MG63 (cell line): ENCODE data around the gene TBC1D8. TPM values are rescaled to one million over a fixed set of nuclear protein-coding genes. Genes with fewer than 3 reads are reported as not detected.

Source experiments
- DNase-seq: peaks from one replicate; pipeline ENCODE4 v3.0.0-alpha.2; 2020
- H3K27me3 ChIP-seq: fragments of 250-450 bp; sonication (Bioruptor Pico); 2 replicates; pipeline ENCODE4 v1.5.1; 2020; ENCODE audit warnings: mild to moderate bottlenecking, moderate library complexity
- H3K36me3 ChIP-seq: fragments of 250-450 bp; sonication (Bioruptor Pico); 2 replicates; pipeline ENCODE4 v1.5.1; 2020; ENCODE audit warnings: mild to moderate bottlenecking, moderate library complexity
- H3K4me3 ChIP-seq: fragments of 250-450 bp; sonication (Bioruptor Pico); 2 replicates; pipeline ENCODE4 v1.5.1; 2020; ENCODE audit warnings: mild to moderate bottlenecking, moderate library complexity
- H3K9me3 ChIP-seq: fragments of 250-450 bp; sonication (Bioruptor Pico); 2 replicates; pipeline ENCODE4 v1.5.1; 2020; ENCODE audit warnings: mild to moderate bottlenecking, moderate library complexity
- total RNA-seq: library from RNA; depleted of rRNA; stranded (reverse); fragments of >200 nt; shearing (Covaris generic); gene quantifications from 2 replicates; pipeline ENCODE4 v1.2.3, GENCODE V29; 2014; ENCODE audit warnings: low replicate concordance

The TBC1D8 gene
- total RNA-seq, 1 experiment from 2014 or later = 15.5 TPM

GRCh38 chr2:100976645-100977391, 174.4 kb downstream of the TBC1D8 start:
- DNase-seq = peak; percentile 53

GRCh38 chr2:100976061-100976460, 175.1 kb downstream of the TBC1D8 start:
- DNase-seq = no peak
- H3K36me3 ChIP-seq = no peaks in the 10 kb centered on the region
- no peaks in the 10 kb centered on the region for H3K27me3 ChIP-seq
- H3K9me3 ChIP-seq = no peaks in the 10 kb centered on the region
- H3K4me3 ChIP-seq = no peak overlapping the region

More at GRCh38 chr2:100976645-100977391, 174.4 kb downstream of the TBC1D8 start:
- no peaks in the 10 kb centered on the region for H3K27me3 ChIP-seq
- H3K36me3 ChIP-seq = no peaks in the 10 kb centered on the region
- no peak overlapping the region for H3K4me3 ChIP-seq
- no peaks in the 10 kb centered on the region for H3K9me3 ChIP-seq

DNA sequence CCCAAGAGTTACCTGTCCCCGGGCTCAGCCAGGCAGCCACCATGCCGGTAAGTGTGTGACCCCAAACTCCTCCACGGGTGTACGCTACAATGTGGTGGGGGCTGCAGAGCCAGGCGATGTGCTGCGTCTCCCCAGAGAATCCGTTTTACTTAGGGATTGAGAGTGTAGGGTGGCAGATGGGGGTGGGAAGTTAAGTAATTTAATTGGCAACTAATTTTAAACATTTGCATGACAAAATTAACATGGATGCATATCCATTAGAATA, 175.7 kb downstream of the TBC1D8 start:
- Histone ChIP-seq H3K27me3 (no peaks in the 10 kb centered on the region), H3K36me3 (no peaks in the 10 kb centered on the region), H3K4me3 (no peak overlapping the region), H3K9me3 (no peaks in the 10 kb centered on the region)
- no peak for DNase-seq

DNA sequence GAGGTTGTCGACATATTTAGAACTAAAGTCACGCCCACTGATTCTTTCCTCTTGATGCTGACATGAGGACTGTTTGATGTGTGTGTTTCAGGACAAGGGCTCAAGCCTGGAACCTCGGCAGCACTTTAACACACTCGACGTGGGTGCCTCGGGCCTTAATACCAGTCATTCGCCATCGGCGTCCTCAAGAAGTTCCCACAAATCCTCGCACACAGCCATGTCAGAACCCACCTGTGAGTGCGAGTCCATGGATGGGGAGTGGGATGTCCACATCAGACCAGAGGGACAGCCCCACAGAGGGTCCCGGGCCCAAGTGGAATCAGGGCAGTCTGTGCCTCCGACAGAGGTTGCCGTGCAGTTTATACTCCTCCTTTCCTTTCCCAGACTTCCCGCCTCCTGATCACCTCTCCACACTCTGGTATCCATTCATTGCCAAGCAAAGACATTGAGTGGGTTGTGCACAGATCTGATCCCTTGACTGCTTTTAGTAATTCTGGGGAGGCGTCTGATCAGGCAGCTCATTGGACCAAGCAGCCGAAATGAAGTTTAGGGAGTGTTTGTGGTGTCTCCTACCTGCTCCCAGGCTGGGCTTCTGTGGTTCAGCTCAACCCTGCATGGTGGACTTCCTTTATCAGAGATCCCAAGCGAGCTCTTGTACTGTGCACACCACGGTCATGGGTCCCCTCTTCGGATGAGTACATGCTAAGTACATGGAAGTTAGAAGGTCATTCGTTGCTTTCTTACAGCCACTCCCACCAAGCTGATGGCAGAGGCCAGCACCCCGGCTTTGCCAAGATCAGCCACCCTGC, 176.3 kb downstream of the TBC1D8 start:
- Histone ChIP-seq H3K4me3 (no peak overlapping the region), H3K36me3 (no peaks in the 10 kb centered on the region), H3K9me3 (no peaks in the 10 kb centered on the region), H3K27me3 (no peaks in the 10 kb centered on the region)
- DNase-seq = no peak

- H3K36me3 ChIP-seq = no peaks in the 10 kb centered on the region
- H3K9me3 ChIP-seq = no peaks in the 10 kb centered on the region
- H3K27me3 ChIP-seq = no peaks in the 10 kb centered on the region
- no peak overlapping the region for H3K4me3 ChIP-seq
- DNase-seq = no peak
These were observed 178.7 kb downstream of the TBC1D8 start for GRCh38 chr2:100972452-100972851.

DNA sequence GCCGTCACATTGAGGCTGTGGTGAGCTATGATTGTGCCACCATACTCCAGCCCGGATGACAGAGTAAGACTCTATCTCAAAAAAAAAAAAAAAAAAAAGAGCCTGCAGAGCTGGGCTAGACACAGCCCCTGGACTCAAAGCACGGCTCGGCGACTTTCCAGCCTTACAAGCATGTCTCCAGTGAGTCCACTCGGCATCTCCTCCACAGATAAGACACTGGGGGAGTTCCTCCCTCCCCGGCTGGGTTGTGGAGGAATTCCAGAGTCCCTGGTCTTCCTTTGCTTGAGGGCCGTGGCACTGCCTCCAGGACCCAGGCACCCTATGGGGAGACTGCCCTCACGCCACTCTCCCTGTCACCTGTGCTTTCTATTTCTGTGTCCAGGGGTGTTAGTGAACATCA, 180.0 kb downstream of the TBC1D8 start:
- Histone ChIP-seq H3K4me3 (no peak overlapping the region), H3K27me3 (no peaks in the 10 kb centered on the region), H3K36me3 (no peaks in the 10 kb centered on the region), H3K9me3 (no peaks in the 10 kb centered on the region)
- DNase-seq = no peak

DNA sequence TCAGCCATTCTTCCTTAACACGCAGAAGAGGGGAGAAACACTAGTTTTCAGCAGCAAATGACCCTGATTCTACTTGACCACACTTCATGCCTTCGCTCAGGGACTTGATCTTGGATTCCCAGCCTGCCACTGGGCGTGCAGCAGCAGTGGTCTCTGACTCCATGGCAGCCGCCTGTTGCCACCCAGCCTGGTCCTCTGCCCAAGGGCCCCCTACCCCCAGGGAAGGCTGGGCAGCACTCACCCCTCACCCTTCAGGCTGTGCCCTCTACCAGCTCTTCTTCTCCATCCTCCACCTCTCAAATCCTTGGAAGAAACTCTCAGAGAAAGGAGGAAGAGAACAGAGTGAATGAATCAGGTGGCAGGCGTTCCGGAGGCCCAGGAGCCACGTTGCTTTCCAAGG, 181.2 kb downstream of the TBC1D8 start:
- no peaks in the 10 kb centered on the region for H3K27me3 ChIP-seq
- H3K36me3 ChIP-seq = no peaks in the 10 kb centered on the region
- DNase-seq = no peak
- H3K4me3 ChIP-seq = no peak overlapping the region
- H3K9me3 ChIP-seq = no peaks in the 10 kb centered on the region

DNA sequence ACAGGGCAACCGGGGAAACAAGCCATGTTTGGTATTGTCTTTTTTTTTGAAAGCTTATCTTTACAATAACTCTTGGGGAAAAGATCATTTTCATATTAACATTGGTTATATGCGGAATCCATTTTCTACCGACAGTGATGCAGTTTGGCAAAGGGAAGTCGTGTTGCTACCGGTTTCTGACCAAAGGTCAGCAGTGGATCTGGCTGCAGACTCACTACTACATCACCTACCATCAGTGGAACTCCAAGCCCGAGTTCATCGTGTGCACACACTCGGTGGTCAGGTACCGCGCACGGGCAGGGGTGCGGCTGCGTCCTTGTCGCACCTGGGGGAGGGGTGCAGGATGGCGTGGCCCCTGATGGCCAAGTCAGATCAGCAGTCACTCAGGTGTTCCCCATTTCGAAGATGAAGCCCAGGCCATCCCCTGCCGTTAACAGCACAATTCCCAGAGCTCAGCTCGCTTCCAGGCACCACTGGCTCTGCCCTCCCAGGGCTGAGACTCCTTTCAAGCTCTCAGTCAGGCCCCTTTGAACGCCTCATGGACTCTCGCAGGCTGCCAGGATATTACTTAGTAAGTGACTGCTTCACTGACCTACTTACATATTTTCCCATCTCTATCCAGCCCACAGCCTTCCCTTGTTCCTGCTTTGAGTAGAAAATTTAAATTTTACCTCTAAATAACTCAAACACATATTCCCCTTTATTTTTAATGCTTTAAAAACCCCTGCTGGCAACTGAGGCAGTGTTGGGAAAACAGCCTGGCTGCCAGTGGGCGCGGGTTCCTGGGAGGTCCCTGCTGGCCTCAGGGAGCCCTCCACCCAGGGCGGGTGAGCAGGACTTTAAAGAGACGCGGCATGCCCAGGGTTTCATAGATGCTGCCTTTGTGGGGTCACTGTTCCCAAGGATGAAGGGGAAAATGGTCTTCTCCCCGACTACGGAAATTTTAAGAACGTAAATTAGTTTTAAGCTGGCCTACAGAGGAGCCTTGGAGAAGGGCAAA, 182.7 kb downstream of the TBC1D8 start:
- no peaks in the 10 kb centered on the region for H3K36me3 ChIP-seq

GRCh38 chr2:100967716-100968115, 183.5 kb downstream of the TBC1D8 start:
- DNase-seq = no peak
- Histone ChIP-seq H3K4me3 (no peak overlapping the region), H3K36me3 (no peaks in the 10 kb centered on the region), H3K9me3 (no peaks in the 10 kb centered on the region), H3K27me3 (no peaks in the 10 kb centered on the region)

More for the DNA sequence above, 182.7 kb downstream of the TBC1D8 start:
- no peaks in the 10 kb centered on the region for H3K27me3 ChIP-seq
- DNase-seq = no peak
- H3K4me3 ChIP-seq = no peak overlapping the region
- no peaks in the 10 kb centered on the region for H3K9me3 ChIP-seq

- H3K27me3 ChIP-seq = no peaks in the 10 kb centered on the region
- H3K9me3 ChIP-seq = no peaks in the 10 kb centered on the region
- no peak for DNase-seq
- no peak overlapping the region for H3K4me3 ChIP-seq
- H3K36me3 ChIP-seq = no peaks in the 10 kb centered on the region
These were observed 185.6 kb downstream of the TBC1D8 start for GRCh38 chr2:100965596-100965995.

DNA sequence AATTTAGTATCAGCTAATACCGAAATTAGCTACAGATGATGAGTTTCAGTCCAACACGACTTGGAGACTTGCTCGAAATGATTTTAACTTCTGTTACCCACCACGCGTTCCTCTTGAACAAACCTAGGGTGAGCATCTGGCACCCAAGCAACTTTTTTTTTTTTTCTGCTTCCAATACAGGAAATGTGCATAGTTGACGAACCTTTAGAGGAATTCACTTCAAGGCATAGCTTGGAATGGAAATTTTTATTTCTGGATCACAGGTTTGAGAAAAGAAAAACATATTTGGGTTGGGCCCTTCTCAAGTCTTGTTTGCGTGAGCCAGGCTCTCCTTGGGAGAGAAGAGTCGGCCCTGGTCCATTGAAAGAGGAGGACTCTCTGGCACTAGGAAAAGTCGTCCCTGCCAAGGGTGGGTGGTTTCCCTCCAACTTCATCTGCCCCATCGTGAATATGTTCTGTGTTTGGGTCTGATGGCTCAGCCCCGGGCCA, 186.5 kb downstream of the TBC1D8 start:
- H3K27me3 ChIP-seq = no peaks in the 10 kb centered on the region
- H3K9me3 ChIP-seq = no peaks in the 10 kb centered on the region
- no peaks in the 10 kb centered on the region for H3K36me3 ChIP-seq
- DNase-seq = peak; percentile 18
- no peak overlapping the region for H3K4me3 ChIP-seq

DNA sequence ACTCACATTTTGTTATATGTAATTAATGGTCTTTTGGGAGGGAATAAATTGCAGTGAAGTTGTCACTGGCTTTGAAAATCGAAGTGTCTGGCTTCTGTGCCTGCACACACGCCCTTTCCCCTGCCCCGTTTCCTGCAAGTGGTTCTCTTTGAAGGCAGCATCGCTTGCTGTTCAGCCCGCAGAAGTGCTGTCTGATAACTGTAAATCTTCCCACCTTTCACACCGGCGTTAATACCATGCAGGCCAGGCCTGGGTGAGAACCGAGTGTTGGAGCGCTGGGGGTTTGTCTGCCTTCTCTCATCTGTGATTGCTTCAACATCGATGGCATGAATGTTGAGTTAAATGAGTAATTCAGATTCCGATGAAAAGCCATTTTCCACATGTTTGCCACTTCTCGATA, 187.0 kb downstream of the TBC1D8 start:
- no peak for DNase-seq
- no peak overlapping the region for H3K4me3 ChIP-seq

DNA sequence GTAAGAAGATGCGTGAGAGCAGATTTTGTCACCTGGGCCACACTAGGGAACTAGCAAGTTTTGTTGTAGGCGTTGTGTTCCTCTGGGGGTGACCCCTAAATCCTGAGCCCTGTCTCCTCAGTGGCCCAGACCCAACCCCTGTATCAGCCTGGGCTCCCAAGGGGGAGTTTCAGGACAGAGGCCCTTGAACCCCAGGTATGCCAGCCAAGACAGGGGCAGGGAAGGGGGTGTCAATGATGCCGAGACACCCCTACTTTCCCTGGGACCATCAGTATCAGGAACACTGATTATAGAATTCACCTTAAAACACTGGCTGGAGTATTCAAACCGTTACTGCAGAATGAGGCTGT, 188.2 kb downstream of the TBC1D8 start:
- no peak overlapping the region for H3K4me3 ChIP-seq
- DNase-seq = no peak
- H3K36me3 ChIP-seq = no peaks in the 10 kb centered on the region
- no peaks in the 10 kb centered on the region for H3K27me3 ChIP-seq
- no peaks in the 10 kb centered on the region for H3K9me3 ChIP-seq

More for the DNA sequence above, 187.0 kb downstream of the TBC1D8 start:
- Histone ChIP-seq H3K9me3 (no peaks in the 10 kb centered on the region), H3K36me3 (no peaks in the 10 kb centered on the region), H3K27me3 (no peaks in the 10 kb centered on the region)

DNA sequence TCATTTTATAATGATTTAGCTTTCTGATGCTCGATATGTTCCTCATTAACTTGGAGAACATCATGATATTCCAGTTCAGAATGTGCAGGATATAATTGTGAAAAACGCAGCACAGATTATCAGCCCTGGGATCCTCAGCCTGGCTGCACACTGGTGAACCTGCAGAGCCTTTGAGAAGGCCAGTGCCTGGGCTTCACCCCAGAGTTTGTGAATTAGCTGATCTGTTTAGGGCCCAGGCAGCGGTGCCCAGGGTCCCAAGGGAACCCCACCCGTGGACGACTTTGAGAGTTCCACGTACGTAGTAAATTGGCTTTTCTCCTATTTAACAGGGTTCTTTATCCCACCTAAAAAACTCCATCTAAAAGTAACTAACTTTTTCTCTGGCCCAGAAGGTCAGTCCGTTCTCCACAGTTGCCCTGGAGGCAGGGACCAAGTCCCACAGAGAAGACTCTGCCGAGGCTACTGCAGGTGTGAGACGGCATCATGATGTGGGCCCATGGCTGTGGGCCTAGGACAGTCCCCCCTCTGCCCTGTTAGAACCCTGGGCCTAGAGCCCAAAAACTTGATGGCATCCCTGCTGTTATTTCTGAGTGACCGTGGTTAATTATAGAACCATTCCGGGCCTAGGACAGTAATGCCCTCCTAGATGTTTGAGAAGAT, 188.7 kb downstream of the TBC1D8 start:
- no peak for DNase-seq

GRCh38 chr2:100960688-100961087, 190.5 kb downstream of the TBC1D8 start:
- H3K27me3 ChIP-seq = no peaks in the 10 kb centered on the region
- H3K36me3 ChIP-seq = no peaks in the 10 kb centered on the region
- no peak for DNase-seq
- H3K4me3 ChIP-seq = no peak overlapping the region
- no peaks in the 10 kb centered on the region for H3K9me3 ChIP-seq

More for the DNA sequence above, 188.7 kb downstream of the TBC1D8 start:
- no peaks in the 10 kb centered on the region for H3K9me3 ChIP-seq
- H3K4me3 ChIP-seq = no peak overlapping the region
- no peaks in the 10 kb centered on the region for H3K27me3 ChIP-seq
- H3K36me3 ChIP-seq = no peaks in the 10 kb centered on the region

DNA sequence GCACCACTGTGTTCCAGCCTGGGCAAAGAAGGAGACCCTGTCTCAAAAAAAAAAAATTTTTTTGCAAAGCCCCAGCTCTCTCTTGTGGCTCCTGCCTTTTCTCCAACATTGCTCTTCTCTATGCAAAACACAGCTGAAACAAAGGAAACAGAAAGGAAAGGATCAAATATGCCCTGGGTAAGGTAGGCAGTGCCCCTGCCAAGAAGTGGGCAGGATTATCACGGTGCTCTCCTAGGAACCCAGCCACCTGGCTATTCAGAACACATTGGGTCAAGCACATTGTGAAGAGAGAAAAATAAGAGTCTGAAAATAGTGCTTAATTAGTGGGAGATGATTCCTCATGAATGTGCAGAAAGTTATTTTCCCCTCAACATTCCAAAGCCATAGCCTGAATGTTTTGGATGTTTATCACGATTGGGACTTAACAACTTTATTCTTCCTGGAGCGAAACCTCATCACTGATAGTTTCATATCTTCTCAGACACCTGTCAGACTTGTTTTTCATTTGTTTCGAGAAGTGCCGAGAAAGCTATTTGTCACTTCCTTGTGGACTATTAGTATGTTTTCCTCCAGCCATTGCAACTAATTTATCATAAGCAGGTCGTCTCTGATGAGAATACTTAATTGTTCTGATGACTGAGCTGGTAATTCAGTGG, 191.8 kb downstream of the TBC1D8 start:
- no peak for DNase-seq
- H3K9me3 ChIP-seq = no peaks in the 10 kb centered on the region
- no peaks in the 10 kb centered on the region for H3K36me3 ChIP-seq
- no peak overlapping the region for H3K4me3 ChIP-seq
- no peaks in the 10 kb centered on the region for H3K27me3 ChIP-seq
